ENCODE measurements around the gene SLC24A3.

The SLC24A3 gene

GRCh38 chr20:19758133-19758500, 545.7 kb downstream of the SLC24A3 start, which contains the start of gene RIN2:
TSS of gene RIN2 (plus strand) at chr20:19758258. CDS start at chr20:19889602, 131,344 bp downstream.
- DNase-seq = peak in 1 of 2 donors; percentile 63

DNA sequence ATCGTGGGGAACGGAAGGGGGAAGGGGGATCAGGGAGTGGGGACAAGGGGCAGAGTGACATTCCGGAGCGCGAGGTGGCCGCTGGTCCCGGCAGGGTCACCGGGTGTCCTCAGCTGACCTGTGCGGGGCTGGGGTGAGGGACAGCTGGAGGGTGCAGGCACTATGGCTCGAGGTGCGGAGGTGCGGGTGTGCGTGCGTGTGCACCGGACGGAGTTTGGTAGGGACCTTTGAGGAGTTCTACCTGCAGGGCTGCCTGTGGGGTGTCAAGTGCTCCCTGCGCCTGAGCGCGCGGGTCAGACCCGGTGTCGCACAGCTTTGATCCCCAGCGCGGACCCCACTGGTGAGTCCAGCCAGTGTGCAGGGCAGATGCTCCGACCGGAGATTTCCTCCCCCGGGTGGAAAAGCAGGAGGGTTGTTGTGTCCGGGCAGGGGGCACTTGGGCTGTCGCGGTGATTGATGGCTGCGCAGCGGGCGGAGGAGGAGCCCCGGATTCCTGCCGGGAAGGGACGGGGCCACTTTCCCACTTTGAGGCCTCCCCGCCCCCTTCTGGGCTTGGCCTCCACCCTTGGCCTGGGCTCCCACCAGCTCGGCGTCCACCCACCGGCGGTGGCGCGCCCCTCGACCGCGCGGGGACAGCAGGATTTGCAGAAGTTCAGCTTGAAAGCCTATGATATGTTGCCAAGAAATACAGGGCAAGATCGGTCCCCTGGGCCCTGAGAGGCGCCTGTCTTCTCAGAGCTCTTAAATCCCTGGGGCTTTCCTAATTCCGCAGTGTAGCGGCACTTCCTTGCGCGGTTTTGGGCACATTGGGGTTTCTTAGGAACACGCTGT, 546.3 kb downstream of the SLC24A3 start:
- peak; percentile 44 to 55 for DNase-seq

GRCh38 chr20:19760371-19760721, 547.9 kb downstream of the SLC24A3 start:
- DNase-seq = no peak

DNA sequence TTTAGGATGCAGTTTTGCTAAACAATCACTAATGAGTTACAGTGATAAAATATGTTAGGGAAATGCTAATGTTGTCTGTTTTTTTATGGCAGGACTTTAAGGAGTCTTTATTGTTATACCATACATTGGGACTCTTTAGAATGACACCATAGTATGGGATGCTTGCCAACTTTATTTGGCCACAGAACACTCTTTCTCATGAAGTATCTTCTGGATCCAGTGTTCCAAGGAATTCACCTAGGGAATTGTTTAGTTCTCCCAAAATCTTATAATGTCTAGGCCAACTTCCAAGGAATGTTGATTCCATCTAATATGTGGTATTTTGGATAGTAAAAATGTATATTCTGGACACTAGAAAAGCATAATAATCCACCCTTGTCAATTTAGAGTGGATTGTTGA, 548.9 kb downstream of the SLC24A3 start:
- DNase-seq = no peak

DNA sequence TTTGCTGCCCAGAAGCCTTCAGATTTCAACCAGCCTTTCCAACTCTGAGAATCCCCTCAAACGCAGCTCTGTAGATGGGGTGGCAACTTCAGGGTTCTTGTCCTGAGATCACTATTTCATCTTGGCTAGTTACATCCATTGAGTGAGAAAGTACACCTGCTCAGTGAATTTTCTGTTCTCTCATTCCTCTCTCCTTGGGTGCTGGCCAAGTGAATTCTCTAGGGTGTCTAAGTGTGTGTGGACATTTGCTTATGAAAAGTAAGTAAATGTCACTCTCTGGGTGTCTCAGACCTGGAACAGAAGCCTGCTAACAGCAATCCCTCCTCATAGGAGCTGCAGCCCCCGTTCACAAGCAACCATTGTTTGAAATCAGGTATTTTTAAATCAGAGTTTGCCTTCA, 549.4 kb downstream of the SLC24A3 start:
- DNase-seq = no peak

DNA sequence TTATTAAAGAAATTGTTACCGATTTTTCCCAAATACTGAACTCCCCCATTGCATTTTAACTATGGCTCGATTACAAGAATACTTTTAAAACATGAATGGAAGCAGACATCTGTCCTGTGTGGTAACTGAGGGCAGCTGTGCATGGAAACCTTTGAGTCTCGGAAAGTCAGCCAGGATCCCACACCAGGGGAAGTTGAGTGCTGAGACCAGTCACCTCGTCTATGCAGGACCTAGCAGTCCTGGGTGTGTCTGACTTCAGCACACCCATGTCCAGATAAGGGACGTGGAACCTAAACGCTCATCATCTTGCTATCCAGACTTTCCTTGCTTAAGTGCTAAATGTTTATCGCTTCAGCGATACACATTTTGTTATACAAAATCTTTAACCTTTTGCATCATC, 551.8 kb downstream of the SLC24A3 start:
- DNase-seq = no peak

- DNase-seq = no peak
Observed at GRCh38 chr20:19765266-19765665, 552.8 kb downstream of the SLC24A3 start.

DNA sequence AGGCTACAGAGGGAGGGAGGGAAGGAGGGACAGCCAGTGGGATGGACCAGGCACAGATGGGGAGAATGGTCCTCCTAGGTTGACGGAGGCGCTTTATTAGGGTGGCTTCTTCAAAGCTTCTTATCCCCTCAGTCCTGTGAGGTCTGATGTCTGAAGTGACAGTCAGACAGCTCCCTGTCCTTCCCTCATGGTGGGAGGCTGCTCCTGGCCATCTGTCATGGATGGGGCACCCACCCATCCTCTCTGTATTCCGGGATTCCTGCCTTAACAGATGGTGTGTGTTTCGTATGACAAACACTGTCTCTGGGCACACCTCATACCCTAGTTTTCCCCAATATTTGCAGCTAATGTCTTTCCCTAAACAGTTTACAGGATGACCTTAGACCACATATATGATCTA, 553.5 kb downstream of the SLC24A3 start:
- no peak for DNase-seq

DNA sequence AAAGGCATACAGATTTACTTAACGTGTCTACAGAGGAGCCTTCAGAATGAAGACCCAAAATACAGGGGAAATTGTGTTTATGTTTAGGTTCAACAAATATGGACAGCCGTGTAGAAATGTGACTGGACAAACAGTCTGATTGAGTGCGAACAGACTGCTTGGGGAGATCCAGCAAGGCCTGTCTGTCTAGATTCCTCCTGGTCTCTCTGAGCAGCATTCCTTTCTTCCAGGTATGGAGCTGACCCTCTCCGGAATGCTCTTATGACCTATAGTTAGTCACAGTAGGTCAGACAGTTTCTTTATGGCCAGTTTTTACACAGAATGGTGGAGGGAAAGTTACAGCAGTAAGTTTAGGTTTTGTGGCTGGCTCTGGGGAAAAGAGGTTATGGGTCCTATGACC, 554.6 kb downstream of the SLC24A3 start:
- DNase-seq = no peak

- no peak for DNase-seq
Observed at GRCh38 chr20:19768325-19768842, 555.9 kb downstream of the SLC24A3 start.

- DNase-seq = no peak
Observed at GRCh38 chr20:19769507-19769906, 557.1 kb downstream of the SLC24A3 start.

- no peak for DNase-seq
Observed at GRCh38 chr20:19770375-19770774, 557.9 kb downstream of the SLC24A3 start.

DNA sequence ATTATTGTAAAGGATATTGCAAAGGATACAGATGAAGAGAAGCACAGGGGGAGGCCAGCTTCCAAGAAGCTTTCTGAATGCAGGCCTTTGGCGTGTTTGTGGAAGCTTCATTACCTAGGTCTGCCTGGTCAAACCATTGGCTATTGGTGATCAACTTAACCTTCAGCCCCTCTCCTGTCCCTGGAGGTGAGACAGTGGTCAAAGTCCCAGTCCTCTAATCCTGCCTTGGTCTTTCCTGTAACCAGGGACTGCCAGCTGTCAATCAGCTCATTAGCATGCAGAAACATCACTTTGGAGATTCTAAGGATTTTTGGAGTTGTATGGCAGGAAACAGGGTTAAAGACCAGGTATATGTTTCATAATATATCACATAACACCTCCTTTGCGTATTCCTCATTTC, 558.6 kb downstream of the SLC24A3 start:
- DNase-seq = no peak

Data from hippocampal formation (tissue), 2 donors.